ENCODE data around the gene SLC18B1. TPM values are rescaled to one million over a fixed set of nuclear protein-coding genes. Genes with fewer than 3 reads are reported as not detected.
A peak's percentile ranks its signal among the peaks of the same experiment; 100 is the strongest.

The SLC18B1 gene
- total and polyA plus RNA-seq, 2 of the 13 experiments (the other 11 are each of a cell fraction or from before 2014, with no cell fraction given) = 11.4 to 13.8 TPM

- H2AFZ ChIP-seq (ENCODE audit: low read length) = peak overlapping the region; percentile 59
- H3K4me3 ChIP-seq (replicated peaks in 1 of 3; ENCODE audit: insufficient read depth in 1 of 3, low read depth in 2 of 3, low read length in 3 of 3) = peak overlapping the region; percentile 59 to 96 (median 66); a peak in 5 of 6 replicates
- ATAC-seq (no peak), FAIRE-seq (no peak), DNase-seq (ENCODE audit: low spot score) (peak; percentile 15)
- peak overlapping the region; percentile 98 for H3K9ac ChIP-seq (ENCODE audit: insufficient read depth, low read depth, low read length)
- in situ Hi-C loops (cut with HindIII; ENCODE audit: extremely low pct_ligation_motif_present, low pct_unique_long_range_greater_than_20kb) (no loop called here), intact Hi-C loops (cut with micrococcal nuclease; ENCODE audit: unreplicated experiment) (loop anchor here (2.0 to 10.0 kb wide), 3 partner anchors 13 to 857 kb away; partner anchors contain the start of genes CCN2, SLC18B1 and STX7)
- BruUV-seq (replicated peaks) = no TSS peak
- H4K20me1 ChIP-seq (ENCODE audit: insufficient read depth, low read length) = peaks cover 28% of the 10 kb centered on the region
- 28% methylated on average over 2 of the region's 2 CpGs for WGBS (ENCODE audit: low lambda C conversion rate)
- POLR2A ChIA-PET = interaction anchor here (0.7 to 9.0 kb wide), 3 partner anchors 10 to 317 kb away, joined by 3 to 96 read pairs (median 3); partner anchors contain the start of gene SLC18B1
- H3K79me2 ChIP-seq (ENCODE audit: insufficient read depth, low read length) = peaks cover 28% of the 10 kb centered on the region
- peak overlapping the region; percentile 85 for H3K4me2 ChIP-seq (ENCODE audit: low read depth, low read length)
- H3K27ac ChIP-seq (ENCODE audit: extremely low read length, insufficient read depth, low read length) = peak overlapping the region; percentile 95
- CTCF ChIA-PET (ENCODE audit: low intra/inter-chr PET ratio, low total read pairs) = no interaction called here
- peaks cover 33% of the 10 kb centered on the region for H3K4me1 ChIP-seq (ENCODE audit: insufficient read depth, low read length)
- H3K27me3 ChIP-seq (ENCODE audit: control insufficient read depth in 1 of 2, insufficient read depth in 2 of 2, low read length in 2 of 2) = no peaks in the 10 kb centered on the region; a peak in 2 of 5 replicates
- H3K36me3 ChIP-seq (replicated peaks in 1 of 2; ENCODE audit: control insufficient read depth in 1 of 2, insufficient read depth in 2 of 2, low read length in 2 of 2) = peaks cover 4 to 25% of the 10 kb centered on the region in 2 experiments
- no peaks in the 10 kb centered on the region for H3K9me3 ChIP-seq (ENCODE audit: low read length)
- peak; percentile 100 for TF ChIP-seq ATM (IDR thresholded peaks at IDR 0.05; ENCODE audit: borderline replicate concordance)
- 0 out of 2 replicates have a peak, but pooled peaks have one; percentile 15 for TF ChIP-seq ZNF670 (CRISPR knock-in tag; IDR thresholded peaks at IDR 0.05; ENCODE audit: borderline replicate concordance)
- TF ChIP-seq ZBTB25 (CRISPR knock-in tag; IDR thresholded peaks at IDR 0.05) = no peak
- TF ChIP-seq ZNF605 (CRISPR knock-in tag; IDR thresholded peaks at IDR 0.05) = no peak
- 0 out of 2 replicates have a peak, but pooled peaks have one; percentile 12 for TF ChIP-seq ELF3 (CRISPR knock-in tag; IDR thresholded peaks at IDR 0.05)
- TF ChIP-seq NFE2L2 (IDR thresholded peaks at IDR 0.05; ENCODE audit: low read length) = no peak
- TF ChIP-seq ZNF674 (CRISPR knock-in tag; IDR thresholded peaks at IDR 0.05; ENCODE audit: low read depth) = no peak
- no peak for TF ChIP-seq MED13 (CRISPR knock-in tag; IDR thresholded peaks at IDR 0.05)
- no peak for TF ChIP-seq HNF4G (IDR thresholded peaks at IDR 0.05; ENCODE audit: borderline replicate concordance, low read depth, low read length)
- TF ChIP-seq HNF4G (CRISPR knock-in tag; IDR thresholded peaks at IDR 0.05; ENCODE audit: borderline replicate concordance, low read depth) = no peak
- peak; percentile 91 for TF ChIP-seq LCORL (IDR thresholded peaks at IDR 0.05)
- TF ChIP-seq LCORL (CRISPR knock-in tag; IDR thresholded peaks at IDR 0.05) = no peak
- 0 out of 2 replicates have a peak, but pooled peaks have one; percentile 31 for TF ChIP-seq ZNF230 (CRISPR knock-in tag; IDR thresholded peaks at IDR 0.05)
- TF ChIP-seq ZNF20 (CRISPR knock-in tag; IDR thresholded peaks at IDR 0.05) = 0 out of 2 replicates have a peak, but pooled peaks have one; percentile 2
- TF ChIP-seq JARID2 (CRISPR knock-in tag; IDR thresholded peaks at IDR 0.05; ENCODE audit: insufficient replicate concordance) = no peak
- no peak for TF ChIP-seq MIXL1 (CRISPR knock-in tag; IDR thresholded peaks at IDR 0.05)
- no peak for TF ChIP-seq DZIP1 (CRISPR knock-in tag; IDR thresholded peaks at IDR 0.05)
- no peak for TF ChIP-seq ZNF660 (CRISPR knock-in tag; IDR thresholded peaks at IDR 0.05; ENCODE audit: borderline replicate concordance, low read depth)
- 0 out of 2 replicates have a peak, but pooled peaks have one; percentile 28 for TF ChIP-seq ZSCAN29 (CRISPR knock-in tag; conservative IDR thresholded peaks at IDR 0.05)
- no peak for TF ChIP-seq ZNF343 (CRISPR knock-in tag; IDR thresholded peaks at IDR 0.05)
- no peak for TF ChIP-seq SIX1 (CRISPR knock-in tag; IDR thresholded peaks at IDR 0.05; ENCODE audit: borderline replicate concordance)
- peak; percentile 99 for TF ChIP-seq TEF (CRISPR knock-in tag; IDR thresholded peaks at IDR 0.05)
- peak; percentile 22; the same call in 1 of the 2 replicates for TF ChIP-seq RXRB (CRISPR knock-in tag; IDR thresholded peaks at IDR 0.05; ENCODE audit: borderline replicate concordance)
Observed at GRCh38 chr6:132812255-132812732, 13.9 kb upstream of the SLC18B1 start.

All from HepG2 (cell line).